NCI-H1092 treated with DMSO at 0.1 percent for 48 hours (cell line): Measurements from ENCODE around the gene ADAM22.

Experiments
- DNase-seq: peaks from one replicate; lab custom pipeline; 2025; lab: John Stamatoyannopoulos, UW

ADAM22 gene

GRCh38 chr7:88040694-88041093 is 106.6 kb downstream of the ADAM22 start:
- no peak for DNase-seq

GRCh38 chr7:88041583-88041982 is 107.5 kb downstream of the ADAM22 start:
- DNase-seq = no peak

GRCh38 chr7:88042157-88042556 is 108.1 kb downstream of the ADAM22 start:
- no peak for DNase-seq

GRCh38 chr7:88042803-88043202 is 108.8 kb downstream of the ADAM22 start:
- DNase-seq = no peak

GRCh38 chr7:88044069-88044468 is 110.0 kb downstream of the ADAM22 start:
- DNase-seq = no peak

- DNase-seq = no peak
These were observed 113.0 kb downstream of the ADAM22 start for GRCh38 chr7:88046839-88047573.

- no peak for DNase-seq
These were observed 123.6 kb downstream of the ADAM22 start for GRCh38 chr7:88057655-88058054.

- no peak for DNase-seq
These were observed 128.2 kb downstream of the ADAM22 start for GRCh38 chr7:88062238-88062637.

GRCh38 chr7:88069093-88069492 is 135.0 kb downstream of the ADAM22 start:
- DNase-seq = no peak

- no peak for DNase-seq
These were observed 138.1 kb downstream of the ADAM22 start for GRCh38 chr7:88071994-88072714.

GRCh38 chr7:88072715-88073055 is 138.6 kb downstream of the ADAM22 start:
- DNase-seq = no peak

- DNase-seq = no peak
These were observed 139.6 kb downstream of the ADAM22 start for GRCh38 chr7:88073626-88074025.

- DNase-seq = no peak
These were observed 141.2 kb downstream of the ADAM22 start for GRCh38 chr7:88075216-88075615.

GRCh38 chr7:88083883-88084282 is 149.8 kb downstream of the ADAM22 start:
- no peak for DNase-seq

- no peak for DNase-seq
These were observed 155.5 kb downstream of the ADAM22 start for GRCh38 chr7:88089561-88089960.

GRCh38 chr7:88090240-88090639 is 156.2 kb downstream of the ADAM22 start:
- DNase-seq = no peak

GRCh38 chr7:88090671-88091070 is 156.6 kb downstream of the ADAM22 start:
- DNase-seq = no peak

- peak; percentile 84 for DNase-seq
These were observed 158.1 kb downstream of the ADAM22 start for GRCh38 chr7:88091988-88092675.

GRCh38 chr7:88092676-88092999 is 158.6 kb downstream of the ADAM22 start:
- DNase-seq = peak; percentile 84

- DNase-seq = no peak
These were observed 167.7 kb downstream of the ADAM22 start for GRCh38 chr7:88101769-88102168.

- DNase-seq = no peak
These were observed 168.6 kb downstream of the ADAM22 start for GRCh38 chr7:88102675-88103074.

GRCh38 chr7:88104732-88105131 is 170.7 kb downstream of the ADAM22 start:
- DNase-seq = no peak

- DNase-seq = no peak
These were observed 171.2 kb downstream of the ADAM22 start for GRCh38 chr7:88105231-88105630.
